AG04450 (cell line): ENCODE results near the gene PILRA. TPM values are rescaled to one million over a fixed set of nuclear protein-coding genes. Genes with fewer than 3 reads are reported as not detected.
A peak's percentile ranks its signal among the peaks of the same experiment; 100 is the strongest.

ENCODE experiments used
- CTCF ChIA-PET: fragments of 300-600, 350-600 bp; formaldehyde crosslinking; extraction: SDS; loops from one replicate; lab custom pipeline; 2022; ENCODE audit warnings: antibody characterized with exemption, inconsistent platforms; lab: Charles Lee
- POLR2A ChIA-PET: fragments of 350-600 bp; formaldehyde crosslinking; extraction: SDS; loops from one replicate; lab custom pipeline; 2021; ENCODE audit warnings: antibody characterized with exemption, inconsistent platforms; lab: Yijun Ruan, JAX
- DNase-seq: peaks from one replicate; pipeline ENCODE4 v3.0.0-alpha.2; 2011; ENCODE audit warnings: low read depth, low spot score
- H3K27ac ChIP-seq: one replicate; pipeline ENCODE4 v1.5.1; 2012; ENCODE audit warnings: low read depth, low read length, control low read depth
- H3K27me3 ChIP-seq: one replicate; pipeline ENCODE4 v1.6.0; 2012; ENCODE audit warnings: low read length; ENCODE audit not compliant: control insufficient read depth, insufficient read depth
- H3K4me3 ChIP-seq: 2 replicates; pipeline ENCODE4 v1.5.1; 2011; ENCODE audit warnings: mild to moderate bottlenecking, low read depth, low read length, control low read depth
- H3K9me3 ChIP-seq: 2 replicates; pipeline ENCODE4 v1.5.1; 2012; ENCODE audit warnings: low read length; ENCODE audit not compliant: control insufficient read depth, insufficient read depth
- polyA plus RNA-seq: library from polyadenylated mRNA; depleted of rRNA; stranded (reverse); fragments of >200 nt; gene quantifications from 2 replicates; pipeline ENCODE4 v1.2.3, GENCODE V29; 2011
- TF ChIP-seq, protein P1 (sequence below): IDR thresholded peaks from 2 replicates; pipeline ENCODE4 v1.5.1; 2011; ENCODE audit warnings: low read depth, low read length, control low read depth, inconsistent platforms

The PILRA gene
- polyA plus RNA-seq, 1 experiment = 0.30 TPM

DNA sequence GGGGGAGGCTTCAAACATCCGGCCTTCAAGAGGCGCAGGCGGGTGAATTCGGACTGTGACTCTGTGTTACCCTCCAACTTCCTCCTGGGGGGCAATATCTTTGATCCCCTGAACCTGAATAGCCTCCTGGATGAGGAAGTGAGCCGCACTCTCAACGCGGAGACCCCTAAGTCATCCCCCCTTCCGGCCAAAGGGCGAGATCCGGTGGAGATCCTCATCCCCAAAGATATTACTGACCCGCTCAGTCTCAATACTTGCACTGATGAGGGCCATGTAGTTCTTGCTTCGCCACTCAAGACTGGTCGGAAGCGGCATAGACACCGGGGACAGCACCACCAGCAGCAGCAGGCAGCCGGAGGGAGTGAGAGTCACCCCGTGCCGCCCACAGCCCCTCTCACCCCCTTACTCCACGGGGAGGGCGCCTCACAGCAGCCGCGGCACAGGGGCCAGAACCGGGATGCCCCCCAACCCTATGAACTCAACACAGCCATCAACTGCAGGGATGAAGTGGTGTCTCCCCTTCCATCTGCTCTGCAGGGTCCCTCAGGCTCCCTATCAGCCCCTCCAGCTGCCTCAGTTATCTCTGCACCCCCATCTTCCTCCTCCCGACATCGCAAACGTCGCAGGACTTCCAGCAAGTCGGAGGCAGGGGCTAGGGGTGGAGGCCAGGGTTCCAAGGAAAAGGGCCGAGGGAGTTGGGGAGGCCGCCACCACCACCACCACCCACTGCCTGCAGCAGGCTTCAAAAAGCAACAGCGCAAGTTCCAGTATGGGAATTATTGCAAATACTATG lies 57.4 kb downstream of the PILRA start:
- DNase-seq = no peak
- Histone ChIP-seq H3K9me3 (peaks cover 5% of the 10 kb centered on the region; the same call in 1 of the 2 replicates), H3K27ac (no peak overlapping the region), H3K27me3 (no peaks in the 10 kb centered on the region), H3K4me3 (peak overlapping the region; percentile 84)
- CTCF ChIA-PET = no interaction called here
- POLR2A ChIA-PET = interaction anchor here (0.7 to 1.2 kb wide), 3 partner anchors 12 to 17 kb away, joined by 3 to 4 read pairs (median 4); no protein-coding TSS in a partner anchor
- TF ChIP-seq, protein P1, sequence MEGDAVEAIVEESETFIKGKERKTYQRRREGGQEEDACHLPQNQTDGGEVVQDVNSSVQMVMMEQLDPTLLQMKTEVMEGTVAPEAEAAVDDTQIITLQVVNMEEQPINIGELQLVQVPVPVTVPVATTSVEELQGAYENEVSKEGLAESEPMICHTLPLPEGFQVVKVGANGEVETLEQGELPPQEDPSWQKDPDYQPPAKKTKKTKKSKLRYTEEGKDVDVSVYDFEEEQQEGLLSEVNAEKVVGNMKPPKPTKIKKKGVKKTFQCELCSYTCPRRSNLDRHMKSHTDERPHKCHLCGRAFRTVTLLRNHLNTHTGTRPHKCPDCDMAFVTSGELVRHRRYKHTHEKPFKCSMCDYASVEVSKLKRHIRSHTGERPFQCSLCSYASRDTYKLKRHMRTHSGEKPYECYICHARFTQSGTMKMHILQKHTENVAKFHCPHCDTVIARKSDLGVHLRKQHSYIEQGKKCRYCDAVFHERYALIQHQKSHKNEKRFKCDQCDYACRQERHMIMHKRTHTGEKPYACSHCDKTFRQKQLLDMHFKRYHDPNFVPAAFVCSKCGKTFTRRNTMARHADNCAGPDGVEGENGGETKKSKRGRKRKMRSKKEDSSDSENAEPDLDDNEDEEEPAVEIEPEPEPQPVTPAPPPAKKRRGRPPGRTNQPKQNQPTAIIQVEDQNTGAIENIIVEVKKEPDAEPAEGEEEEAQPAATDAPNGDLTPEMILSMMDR = no peak

DNA sequence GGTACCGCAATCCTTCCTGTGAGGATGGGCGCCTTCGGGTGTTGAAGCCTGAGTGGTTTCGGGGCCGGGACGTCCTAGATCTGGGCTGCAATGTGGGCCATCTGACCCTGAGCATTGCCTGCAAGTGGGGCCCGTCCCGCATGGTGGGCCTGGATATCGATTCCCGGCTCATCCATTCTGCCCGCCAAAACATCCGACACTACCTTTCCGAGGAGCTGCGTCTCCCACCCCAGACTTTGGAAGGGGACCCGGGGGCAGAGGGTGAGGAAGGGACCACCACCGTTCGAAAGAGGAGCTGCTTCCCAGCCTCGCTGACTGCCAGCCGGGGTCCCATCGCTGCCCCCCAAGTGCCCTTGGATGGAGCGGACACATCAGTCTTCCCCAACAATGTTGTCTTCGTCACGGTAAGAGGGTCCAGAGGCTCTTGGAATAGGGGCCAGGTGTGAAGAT lies 58.0 kb downstream of the PILRA start:
- DNase-seq = no peak
- Histone ChIP-seq H3K27me3 (no peaks in the 10 kb centered on the region), H3K4me3 (peak overlapping the region; percentile 84), H3K9me3 (peaks cover 5% of the 10 kb centered on the region; the same call in 1 of the 2 replicates), H3K27ac (no peak overlapping the region)
- POLR2A ChIA-PET = interaction anchor here (1.1 kb wide), 1 partner anchor 17 kb away, joined by 4 read pairs; no protein-coding TSS in a partner anchor
- CTCF ChIA-PET = no interaction called here
- TF ChIP-seq, protein P1 = no peak

DNA sequence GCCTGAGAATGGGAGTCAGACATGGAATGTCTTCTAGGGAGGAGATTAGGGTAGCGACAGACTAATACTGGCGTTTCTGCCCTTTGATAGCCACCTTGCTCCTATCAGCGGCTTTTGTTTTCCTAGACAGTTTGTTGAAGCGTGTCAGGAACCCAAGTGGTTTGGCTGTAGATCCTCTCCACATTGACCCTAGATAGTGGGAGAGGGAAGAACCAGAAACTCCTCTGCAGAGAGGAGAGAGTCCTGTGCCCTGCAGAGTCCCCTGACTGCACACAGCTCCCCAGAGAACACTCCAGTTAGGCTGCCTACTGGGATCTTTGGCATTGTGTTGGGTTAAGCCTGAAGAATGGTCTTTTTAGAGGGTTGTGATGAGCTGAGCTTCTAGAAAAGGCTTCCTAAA lies 58.8 kb downstream of the PILRA start:
- Histone ChIP-seq H3K27me3 (no peaks in the 10 kb centered on the region), H3K9me3 (peaks cover 5% of the 10 kb centered on the region; the same call in 1 of the 2 replicates), H3K27ac (no peak overlapping the region), H3K4me3 (peak overlapping the region; percentile 20; the same call in 1 of the 2 replicates)
- TF ChIP-seq, protein P1 = no peak
- DNase-seq = no peak
- ChIA-PET CTCF (interaction anchor here (0.6 kb wide), 1 partner anchor 25 kb away, joined by 3 read pairs; no protein-coding TSS in a partner anchor), POLR2A (interaction anchor here (1.1 kb wide), 1 partner anchor 16 kb away, joined by 4 read pairs; no protein-coding TSS in a partner anchor)

DNA sequence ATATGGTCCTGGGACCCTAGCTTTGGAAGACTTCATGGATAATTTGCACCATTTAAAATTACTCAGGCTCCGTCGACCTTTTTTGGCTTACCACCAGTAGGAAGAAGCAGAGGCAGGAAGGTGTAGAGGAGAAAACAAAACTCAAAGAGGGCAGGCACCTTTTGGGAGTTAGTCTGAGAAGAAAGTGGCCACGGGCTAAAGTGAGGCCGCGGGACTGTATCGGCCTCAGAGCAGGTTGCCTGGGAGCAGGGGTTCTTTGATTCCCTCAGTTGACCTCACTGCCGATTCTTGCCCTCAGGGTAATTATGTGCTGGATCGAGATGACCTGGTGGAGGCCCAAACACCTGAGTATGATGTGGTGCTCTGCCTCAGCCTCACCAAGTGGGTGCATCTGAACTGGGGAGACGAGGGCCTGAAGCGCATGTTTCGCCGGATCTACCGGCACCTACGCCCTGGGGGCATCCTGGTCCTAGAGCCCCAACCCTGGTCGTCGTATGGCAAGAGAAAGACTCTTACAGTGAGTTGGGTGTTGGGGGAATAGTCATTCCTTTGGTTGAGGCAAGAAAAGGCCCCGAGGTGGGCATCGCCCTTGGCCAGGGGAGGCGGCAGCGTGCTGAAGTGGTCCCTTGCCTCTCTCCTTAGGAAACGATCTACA lies 59.5 kb downstream of the PILRA start:
- Histone ChIP-seq H3K27ac (no peak overlapping the region), H3K9me3 (peaks cover 4% of the 10 kb centered on the region; the same call in 1 of the 2 replicates), H3K27me3 (no peaks in the 10 kb centered on the region), H3K4me3 (no peak overlapping the region)
- TF ChIP-seq, protein P1 = no peak
- DNase-seq = no peak
- POLR2A ChIA-PET = no interaction called here
- CTCF ChIA-PET = interaction anchor here (0.6 kb wide), 1 partner anchor 26 kb away, joined by 3 read pairs; no protein-coding TSS in a partner anchor
